GM21360 (cell line): ENCODE results near the gene SLAIN2.

Source experiments
- ATAC-seq: cut with Tn5 transposase; IDR thresholded peaks from one replicate; pipeline ENCODE4 v1.9.1; 2021; ENCODE audit warnings: mild to moderate bottlenecking, moderate library complexity; ENCODE audit not compliant: unreplicated experiment

SLAIN2 gene

DNA sequence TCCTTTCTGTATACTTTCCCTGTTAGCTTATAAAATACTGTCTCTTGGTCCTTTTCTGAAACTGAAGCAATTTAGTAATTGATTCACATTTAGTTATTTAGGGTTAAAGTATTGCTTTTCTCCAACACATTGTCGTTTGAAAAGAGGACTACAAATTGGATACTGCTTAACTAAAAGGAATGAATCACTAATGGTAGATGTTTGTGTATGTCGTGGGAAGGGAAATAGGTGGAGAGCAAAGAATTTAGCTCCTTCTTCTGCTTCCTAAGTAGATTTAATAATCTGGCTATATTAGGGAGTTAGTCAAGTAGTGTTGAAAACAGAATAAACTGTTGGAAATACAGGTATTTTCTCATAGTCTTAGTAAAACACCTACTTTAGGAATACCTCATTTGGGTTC, 27.9 kb downstream of the SLAIN2 start:
- ATAC-seq = no peak

- ATAC-seq = no peak
Observed at GRCh38 chr4:48369771-48370170, 28.4 kb downstream of the SLAIN2 start.

DNA sequence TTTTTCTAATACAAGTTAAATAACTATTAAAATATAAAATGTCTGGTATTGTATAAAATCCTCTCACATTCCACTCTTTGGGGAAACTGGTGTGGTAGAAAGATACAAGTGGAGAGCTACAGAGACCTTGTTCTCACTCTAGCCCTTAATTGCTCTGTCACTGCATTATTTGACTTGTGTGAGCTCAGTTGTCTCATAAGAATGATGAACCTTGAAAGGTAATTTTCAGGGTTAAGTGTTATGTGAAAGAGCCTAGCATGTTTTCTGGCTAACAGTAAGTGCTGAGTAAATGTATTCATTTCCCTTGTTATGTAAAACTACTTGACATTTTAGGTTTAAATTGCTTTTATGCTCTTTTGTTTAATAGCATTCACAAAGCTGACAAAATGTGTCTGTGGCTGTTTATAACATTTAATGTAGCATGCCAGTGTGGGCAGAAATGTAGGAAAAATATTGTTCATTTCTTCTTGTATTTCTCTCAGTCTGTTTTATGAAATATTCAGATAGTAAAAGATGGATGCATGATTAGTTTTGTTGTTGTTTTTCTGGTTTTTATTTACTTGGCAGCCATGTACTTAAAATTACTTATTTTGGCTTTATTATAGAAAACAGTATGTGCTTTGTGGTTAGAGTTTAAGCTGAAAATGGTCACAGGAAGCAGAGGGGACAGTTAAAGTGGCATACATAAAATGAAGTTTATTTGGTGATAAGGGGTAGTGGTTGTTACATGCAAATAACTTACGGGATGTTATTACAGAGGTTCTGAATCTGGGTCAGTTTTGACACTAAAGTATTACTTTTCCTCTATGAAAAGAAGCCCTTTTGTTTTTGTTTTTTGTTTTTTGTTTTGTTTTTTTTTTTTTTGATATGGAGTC, 29.2 kb downstream of the SLAIN2 start:
- no peak for ATAC-seq

DNA sequence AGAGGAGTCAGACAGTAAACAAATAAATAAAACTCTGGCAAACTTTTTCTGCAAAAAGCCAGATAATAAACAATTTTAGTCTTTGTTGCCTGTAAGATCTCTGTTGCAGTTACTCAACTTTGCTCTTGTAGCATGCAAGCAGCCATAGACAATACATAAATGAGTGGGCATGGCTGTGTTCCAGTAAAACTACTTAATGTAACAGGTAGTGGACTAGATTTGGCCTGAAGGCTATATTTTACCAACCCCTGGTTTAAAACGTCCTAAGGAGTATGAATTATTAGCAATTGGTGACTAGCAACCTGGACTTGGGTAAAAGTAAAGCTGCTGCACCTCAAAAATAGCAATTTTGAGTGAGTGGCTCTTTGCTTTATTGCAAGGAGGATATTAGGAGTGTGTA, 30.9 kb downstream of the SLAIN2 start:
- no peak for ATAC-seq

GRCh38 chr4:48375651-48376304, 34.4 kb downstream of the SLAIN2 start:
- no peak for ATAC-seq

DNA sequence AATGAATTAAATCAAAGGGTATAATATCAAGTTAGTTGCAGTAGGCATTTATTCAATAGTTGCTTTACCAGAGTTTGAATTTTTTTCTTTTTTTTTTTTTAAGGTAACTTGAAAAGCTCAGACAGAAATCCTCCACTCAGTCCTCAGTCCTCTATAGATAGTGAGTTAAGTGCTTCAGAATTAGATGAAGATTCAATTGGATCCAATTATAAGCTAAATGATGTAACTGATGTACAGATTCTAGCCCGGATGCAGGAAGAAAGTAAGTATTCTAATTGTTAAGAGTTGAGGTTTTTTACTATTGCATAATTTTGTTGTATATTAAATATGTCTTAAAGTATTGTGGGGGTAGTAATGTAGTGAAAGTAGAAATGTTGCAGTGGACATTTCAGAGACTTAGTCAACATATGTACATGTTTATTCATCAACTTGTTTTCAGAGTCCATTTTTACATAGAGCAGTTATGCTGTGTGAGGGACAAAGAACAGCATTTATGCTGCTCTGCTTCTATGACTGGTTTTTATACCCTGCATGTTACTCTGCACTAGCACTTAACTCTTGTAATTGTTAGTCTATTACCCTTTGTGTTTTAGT, 38.4 kb downstream of the SLAIN2 start:
- ATAC-seq = no peak

DNA sequence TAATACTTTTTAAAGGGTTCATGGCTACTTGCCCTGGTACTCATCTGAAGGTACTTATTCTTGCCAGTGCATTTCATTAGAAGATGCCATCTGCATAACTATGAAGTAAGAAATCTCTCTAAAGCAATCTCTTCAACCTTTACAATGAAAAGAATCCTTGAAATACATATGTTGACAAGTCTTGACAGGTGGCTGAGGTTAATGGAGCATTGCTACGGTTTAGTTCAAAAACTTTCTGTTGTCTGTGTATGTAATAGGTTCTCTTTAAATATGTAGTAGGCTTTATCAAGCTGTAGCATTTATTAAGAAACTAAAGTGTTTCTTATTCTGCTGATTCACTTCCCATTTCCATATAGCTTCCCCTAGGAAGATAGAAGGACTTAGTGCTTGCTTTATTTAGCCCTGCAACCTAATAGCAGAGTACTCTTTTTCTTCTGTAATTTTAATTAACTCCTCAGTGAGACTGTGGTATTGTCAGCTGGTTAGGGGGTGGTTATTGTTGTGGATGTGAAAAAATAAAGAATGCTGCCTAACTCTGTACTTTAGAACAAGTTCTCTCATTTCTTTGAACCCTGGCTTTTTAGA, 39.3 kb downstream of the SLAIN2 start:
- ATAC-seq = no peak

- ATAC-seq = no peak
Observed at GRCh38 chr4:48388525-48389154, 47.3 kb downstream of the SLAIN2 start.

DNA sequence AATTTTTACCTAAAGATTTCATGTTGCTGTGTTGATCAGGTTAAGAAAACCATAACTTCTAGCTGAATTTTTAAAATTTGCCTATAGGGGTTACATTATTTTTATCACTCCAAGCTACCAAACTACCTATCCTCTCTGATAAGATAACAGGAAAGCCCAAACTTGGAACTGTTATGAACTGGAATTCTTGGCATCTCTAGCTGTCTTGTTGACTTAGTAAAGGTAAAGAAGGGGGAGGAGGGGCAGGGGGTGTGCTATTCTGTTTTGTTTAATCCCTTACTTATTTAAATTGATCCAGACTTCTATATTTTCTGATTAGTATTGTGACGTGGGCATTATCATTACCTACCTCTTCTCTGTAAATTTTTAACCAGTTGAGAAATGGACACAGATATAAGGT, 54.7 kb downstream of the SLAIN2 start:
- ATAC-seq = no peak

GRCh38 chr4:48400416-48400815, 59.1 kb downstream of the SLAIN2 start:
- no peak for ATAC-seq

- no peak for ATAC-seq
Observed at GRCh38 chr4:48403358-48403757, 62.0 kb downstream of the SLAIN2 start.

DNA sequence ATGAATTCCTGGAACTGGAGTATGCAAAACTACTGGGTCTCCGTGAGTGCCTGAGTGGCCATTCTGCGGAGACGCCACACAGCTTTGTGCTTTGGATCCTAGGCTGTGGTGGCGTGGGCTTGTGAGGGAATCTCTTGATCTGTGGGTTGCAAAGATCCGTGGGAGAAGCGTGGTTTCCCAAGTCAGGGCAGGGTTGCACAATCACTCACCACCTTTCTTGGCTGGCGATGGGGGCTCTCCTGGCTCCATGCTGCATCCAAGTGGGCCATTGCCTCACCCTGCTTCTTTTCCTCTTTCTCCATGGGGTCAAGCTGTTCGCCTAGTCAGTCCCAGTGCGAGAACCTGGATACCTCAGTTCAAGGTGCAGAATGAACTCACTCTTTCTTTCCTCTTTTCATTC, 62.5 kb downstream of the SLAIN2 start:
- no peak for ATAC-seq

GRCh38 chr4:48405924-48406323, 64.6 kb downstream of the SLAIN2 start:
- no peak for ATAC-seq

- no peak for ATAC-seq
Observed at GRCh38 chr4:48409203-48409602, 67.9 kb downstream of the SLAIN2 start.

GRCh38 chr4:48410812-48411211, 69.5 kb downstream of the SLAIN2 start:
- no peak for ATAC-seq

GRCh38 chr4:48420144-48420543, 78.8 kb downstream of the SLAIN2 start:
- no peak for ATAC-seq

- no peak for ATAC-seq
Observed at GRCh38 chr4:48421101-48421500, 79.8 kb downstream of the SLAIN2 start.

GRCh38 chr4:48428926-48429325, 87.6 kb downstream of the SLAIN2 start:
- ATAC-seq = no peak

DNA sequence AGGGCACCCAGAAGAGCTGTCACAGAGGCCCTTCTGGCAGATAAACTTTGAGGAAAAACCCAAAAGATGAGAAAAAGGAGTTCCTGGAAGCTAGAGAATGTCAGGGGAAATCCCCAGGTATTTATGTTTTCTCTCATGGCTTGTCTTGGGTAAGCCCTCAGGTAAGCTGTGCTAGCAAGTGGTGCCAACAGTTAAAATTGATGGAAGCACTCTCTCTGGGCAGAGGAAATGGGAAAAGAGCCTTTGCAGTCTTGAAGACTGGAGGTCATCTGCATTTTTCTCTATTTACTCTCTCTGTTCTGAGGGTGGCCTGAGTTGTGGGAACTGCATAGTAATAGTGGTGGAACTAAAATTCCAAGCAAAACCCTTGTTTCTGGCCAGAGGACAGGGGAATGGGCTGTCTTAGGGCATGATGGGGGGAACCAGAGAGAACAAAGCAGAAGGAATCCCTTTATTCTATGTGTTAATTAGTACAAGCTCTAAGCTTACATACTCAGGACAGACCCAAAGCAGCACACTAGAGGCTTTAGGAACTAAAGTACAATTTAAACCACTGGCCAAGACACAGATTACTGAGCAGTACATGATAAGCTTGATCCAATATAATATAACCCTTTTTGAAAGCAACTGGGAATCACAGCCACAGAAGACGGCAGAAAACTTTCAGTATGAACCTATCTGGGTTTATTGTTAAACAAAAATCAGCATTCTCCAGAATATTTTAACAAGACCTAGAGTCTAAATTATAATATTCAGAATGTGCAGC, 88.6 kb downstream of the SLAIN2 start:
- ATAC-seq = no peak

- ATAC-seq = no peak
Observed at GRCh38 chr4:48431401-48431800, 90.1 kb downstream of the SLAIN2 start.
